Measurements from ENCODE around the gene SUV39H2.

DNA sequence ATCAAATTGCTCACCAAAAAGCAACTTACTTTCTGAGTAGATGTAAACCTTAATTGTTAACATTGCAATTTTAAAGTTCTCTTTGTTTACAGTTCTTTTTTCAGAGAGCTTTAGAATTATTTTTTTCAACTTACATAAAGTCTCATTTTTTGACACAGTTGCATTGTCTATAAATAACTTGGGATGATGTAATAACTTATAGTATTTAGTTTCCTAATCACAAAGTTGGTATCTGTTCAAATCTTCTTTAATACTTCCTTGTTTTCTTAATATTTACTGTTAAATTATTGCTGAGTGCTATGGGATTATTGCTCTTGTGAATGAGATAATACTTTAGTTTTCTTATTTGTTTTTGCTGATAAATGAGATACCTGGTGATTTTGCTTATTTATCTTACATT is 18.9 kb upstream of the SUV39H2 start:
- TF ChIP-seq, protein P1, sequence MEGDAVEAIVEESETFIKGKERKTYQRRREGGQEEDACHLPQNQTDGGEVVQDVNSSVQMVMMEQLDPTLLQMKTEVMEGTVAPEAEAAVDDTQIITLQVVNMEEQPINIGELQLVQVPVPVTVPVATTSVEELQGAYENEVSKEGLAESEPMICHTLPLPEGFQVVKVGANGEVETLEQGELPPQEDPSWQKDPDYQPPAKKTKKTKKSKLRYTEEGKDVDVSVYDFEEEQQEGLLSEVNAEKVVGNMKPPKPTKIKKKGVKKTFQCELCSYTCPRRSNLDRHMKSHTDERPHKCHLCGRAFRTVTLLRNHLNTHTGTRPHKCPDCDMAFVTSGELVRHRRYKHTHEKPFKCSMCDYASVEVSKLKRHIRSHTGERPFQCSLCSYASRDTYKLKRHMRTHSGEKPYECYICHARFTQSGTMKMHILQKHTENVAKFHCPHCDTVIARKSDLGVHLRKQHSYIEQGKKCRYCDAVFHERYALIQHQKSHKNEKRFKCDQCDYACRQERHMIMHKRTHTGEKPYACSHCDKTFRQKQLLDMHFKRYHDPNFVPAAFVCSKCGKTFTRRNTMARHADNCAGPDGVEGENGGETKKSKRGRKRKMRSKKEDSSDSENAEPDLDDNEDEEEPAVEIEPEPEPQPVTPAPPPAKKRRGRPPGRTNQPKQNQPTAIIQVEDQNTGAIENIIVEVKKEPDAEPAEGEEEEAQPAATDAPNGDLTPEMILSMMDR (IDR thresholded peaks at IDR 0.05): no peak
- no peak for TF ChIP-seq ZFX (IDR thresholded peaks at IDR 0.05; ENCODE audit: borderline replicate concordance)

Measured in 22Rv1 (cell line).